ENCODE results near the gene EMP2. TPM values are rescaled to one million over a fixed set of nuclear protein-coding genes. Genes with fewer than 3 reads are reported as not detected.
A peak's percentile ranks its signal among the peaks of the same experiment; 100 is the strongest.

EMP2 gene
- total and polyA plus RNA-seq, 12 donors: 5.9 to 34.0 (median 12.9) TPM

DNA sequence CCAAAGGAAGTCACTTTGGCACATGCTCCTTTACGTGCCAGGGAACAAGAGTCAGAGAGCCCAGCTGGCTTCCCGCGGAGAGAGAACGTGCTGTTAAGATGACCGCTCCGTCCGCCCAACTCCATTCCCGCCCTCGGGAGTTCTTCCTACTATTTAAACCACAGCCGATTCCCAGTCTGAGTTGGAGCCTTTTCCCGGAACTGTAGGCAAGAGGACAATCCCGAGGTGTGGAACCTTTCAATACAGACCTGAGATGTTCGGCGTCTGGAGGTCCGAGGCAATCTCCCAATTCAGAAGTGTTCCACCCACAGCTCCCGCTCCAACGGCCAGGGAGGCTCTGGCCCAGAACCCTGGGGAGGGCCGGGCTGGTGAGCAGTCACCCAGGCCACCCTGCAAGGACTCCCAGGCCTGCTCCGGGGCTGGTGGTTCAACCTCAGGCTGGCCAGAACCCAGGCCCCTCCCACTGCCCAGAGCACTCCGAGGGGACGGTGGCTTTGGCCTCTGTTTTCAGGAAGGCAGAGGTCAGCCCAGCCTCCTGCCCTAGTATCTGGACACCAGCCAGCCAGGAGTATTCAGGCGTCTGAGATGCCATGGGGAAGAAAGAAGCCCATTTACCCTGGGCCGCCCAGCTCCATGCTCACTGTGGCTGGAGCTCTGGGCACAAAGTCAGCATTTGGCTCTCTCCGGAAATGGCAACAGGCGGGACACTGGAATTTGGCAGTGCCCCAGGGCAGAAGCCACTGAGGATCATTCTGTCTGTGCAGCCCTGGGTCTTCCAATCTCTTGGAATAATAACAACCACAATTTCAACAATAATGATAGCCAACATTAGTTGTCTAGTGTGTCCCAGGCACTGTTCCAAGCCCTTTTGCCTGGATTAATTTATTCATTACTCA, 21.4 kb downstream of the EMP2 start:
- peak; percentile 57 to 83 (median 71) for DNase-seq
- Histone ChIP-seq H3K9me3 (replicated peaks in 1 of 3) (no peaks in the 10 kb centered on the region), H3K4me1 (replicated peaks in 1 of 2) (peaks cover 0 to 21% of the 10 kb centered on the region in 2 donors), H3K27me3 (no peaks in the 10 kb centered on the region), H3K4me3 (peak overlapping the region in 1 of 4 donors; percentile 26), H3K36me3 (replicated peaks in 1 of 2) (no peaks in the 10 kb centered on the region), H3K27ac (peak overlapping the region in 4 of 5 donors; percentile 45 to 92 (median 76))
- WGBS, 4 donors: 46 to 73% (median 56%) methylated on average over 17 to 25 of the region's 25 CpGs
- intact Hi-C loops (cut with DNase I): no loop called here
- TF ChIP-seq, protein P1, sequence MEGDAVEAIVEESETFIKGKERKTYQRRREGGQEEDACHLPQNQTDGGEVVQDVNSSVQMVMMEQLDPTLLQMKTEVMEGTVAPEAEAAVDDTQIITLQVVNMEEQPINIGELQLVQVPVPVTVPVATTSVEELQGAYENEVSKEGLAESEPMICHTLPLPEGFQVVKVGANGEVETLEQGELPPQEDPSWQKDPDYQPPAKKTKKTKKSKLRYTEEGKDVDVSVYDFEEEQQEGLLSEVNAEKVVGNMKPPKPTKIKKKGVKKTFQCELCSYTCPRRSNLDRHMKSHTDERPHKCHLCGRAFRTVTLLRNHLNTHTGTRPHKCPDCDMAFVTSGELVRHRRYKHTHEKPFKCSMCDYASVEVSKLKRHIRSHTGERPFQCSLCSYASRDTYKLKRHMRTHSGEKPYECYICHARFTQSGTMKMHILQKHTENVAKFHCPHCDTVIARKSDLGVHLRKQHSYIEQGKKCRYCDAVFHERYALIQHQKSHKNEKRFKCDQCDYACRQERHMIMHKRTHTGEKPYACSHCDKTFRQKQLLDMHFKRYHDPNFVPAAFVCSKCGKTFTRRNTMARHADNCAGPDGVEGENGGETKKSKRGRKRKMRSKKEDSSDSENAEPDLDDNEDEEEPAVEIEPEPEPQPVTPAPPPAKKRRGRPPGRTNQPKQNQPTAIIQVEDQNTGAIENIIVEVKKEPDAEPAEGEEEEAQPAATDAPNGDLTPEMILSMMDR (IDR thresholded peaks at IDR 0.05): no peak
- TF ChIP-seq POLR2A (IDR thresholded peaks at IDR 0.05): no peak

DNA sequence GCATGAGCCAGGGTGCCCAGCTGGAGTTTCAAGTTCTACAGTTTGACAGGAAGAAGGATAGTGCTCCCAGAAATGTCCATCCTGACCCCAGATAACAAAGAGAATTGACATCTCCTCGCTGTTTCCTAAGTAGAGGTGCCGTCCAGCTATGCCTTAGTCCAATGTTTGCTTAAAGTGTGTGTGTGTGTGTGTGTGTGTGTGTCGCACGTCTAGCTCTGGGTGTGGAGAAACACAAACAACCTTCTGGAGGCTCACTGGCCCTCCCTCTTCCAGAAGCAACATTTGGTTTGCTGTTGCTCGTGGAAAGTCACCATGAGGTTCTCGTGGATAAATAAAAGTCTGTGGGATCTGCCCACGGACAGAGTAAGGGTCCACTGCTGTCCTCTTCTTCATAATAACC, 22.1 kb downstream of the EMP2 start:
- TF ChIP-seq, protein P1 (IDR thresholded peaks at IDR 0.05): no peak
- TF ChIP-seq POLR2A (IDR thresholded peaks at IDR 0.05): no peak
- Histone ChIP-seq H3K27me3 (no peaks in the 10 kb centered on the region), H3K36me3 (replicated peaks in 1 of 2) (no peaks in the 10 kb centered on the region), H3K4me1 (replicated peaks in 1 of 2) (peaks cover 0 to 21% of the 10 kb centered on the region in 2 donors), H3K27ac (peak overlapping the region in 4 of 5 donors; percentile 45 to 92 (median 76)), H3K9me3 (replicated peaks in 1 of 3) (no peaks in the 10 kb centered on the region), H3K4me3 (peak overlapping the region in 1 of 4 donors; percentile 26)
- 65 to 72% (median 67%) methylated on average over 4 to 7 of the region's 7 CpGs for WGBS, 4 donors
- no peak for DNase-seq
- intact Hi-C loops (cut with DNase I): no loop called here

DNA sequence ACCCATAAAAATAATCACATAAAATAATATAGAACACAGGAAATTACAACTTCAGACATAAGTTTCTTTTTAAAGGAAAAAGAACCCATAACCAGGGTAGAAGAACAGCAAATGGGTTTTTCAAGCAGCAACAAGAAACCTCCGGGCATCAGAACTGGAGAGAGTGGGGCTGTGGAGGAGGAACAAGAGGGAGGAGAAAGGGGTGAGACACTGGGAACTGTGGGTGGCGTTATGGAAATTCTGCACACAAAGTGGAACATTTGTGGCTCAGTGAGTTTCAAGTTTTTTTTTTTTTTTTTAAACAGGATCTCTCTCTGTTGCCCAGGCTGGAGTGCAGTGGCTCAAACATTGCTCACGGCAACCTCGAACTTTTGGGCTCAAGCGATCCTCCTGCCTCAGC, 22.6 kb downstream of the EMP2 start:
- DNase-seq: no peak
- Histone ChIP-seq H3K4me1 (replicated peaks in 1 of 2) (peaks cover 0 to 21% of the 10 kb centered on the region in 2 donors), H3K27ac (peak overlapping the region in 2 of 5 donors; percentile 84 to 92), H3K27me3 (no peaks in the 10 kb centered on the region), H3K9me3 (replicated peaks in 1 of 3) (no peaks in the 10 kb centered on the region), H3K4me3 (no peak overlapping the region), H3K36me3 (replicated peaks in 1 of 2) (no peaks in the 10 kb centered on the region)
- WGBS, 4 donors: 89 to 93% (median 91%) methylated on average over 5 of the region's 5 CpGs
- intact Hi-C loops (cut with DNase I): no loop called here
- no peak for TF ChIP-seq POLR2A (IDR thresholded peaks at IDR 0.05)
- TF ChIP-seq, protein P1 (IDR thresholded peaks at IDR 0.05): no peak

DNA sequence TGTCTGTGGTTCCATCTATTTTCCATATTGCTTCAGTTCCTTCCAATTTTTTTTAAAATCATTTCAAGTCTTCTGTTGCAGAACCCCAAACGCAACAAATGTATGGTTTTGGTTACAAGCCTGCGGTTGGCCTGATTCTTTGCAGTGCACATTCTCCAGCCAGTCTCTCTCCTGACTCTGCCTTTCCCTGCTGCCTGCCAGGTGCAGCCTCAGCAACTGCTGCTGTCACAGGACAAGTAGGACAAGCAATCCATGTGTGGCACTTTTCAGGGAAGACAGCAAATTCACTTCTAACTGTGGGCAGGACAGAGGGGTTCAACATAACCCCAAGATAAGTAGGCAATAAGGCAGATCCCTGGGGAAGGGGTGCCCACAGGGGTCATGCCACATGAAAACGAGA, 24.2 kb downstream of the EMP2 start:
- no peak for DNase-seq
- no peaks in the 10 kb centered on the region for H3K9me3 ChIP-seq (replicated peaks in 1 of 3)
- intact Hi-C loops (cut with DNase I): no loop called here
- no peak overlapping the region for H3K4me3 ChIP-seq
- WGBS, 4 donors: 88 to 94% (median 90%) methylated on average over 3 of the region's 3 CpGs
- H3K36me3 ChIP-seq (replicated peaks in 1 of 2): no peaks in the 10 kb centered on the region
- TF ChIP-seq, protein P1 (IDR thresholded peaks at IDR 0.05): no peak
- TF ChIP-seq POLR2A (IDR thresholded peaks at IDR 0.05): no peak
- peaks cover 0 to 21% of the 10 kb centered on the region in 2 donors for H3K4me1 ChIP-seq (replicated peaks in 1 of 2)
- H3K27ac ChIP-seq: no peak overlapping the region
- no peaks in the 10 kb centered on the region for H3K27me3 ChIP-seq

Measured in adrenal gland (tissue), 12 donors.